ENCODE data around the gene YJEFN3.

DNA sequence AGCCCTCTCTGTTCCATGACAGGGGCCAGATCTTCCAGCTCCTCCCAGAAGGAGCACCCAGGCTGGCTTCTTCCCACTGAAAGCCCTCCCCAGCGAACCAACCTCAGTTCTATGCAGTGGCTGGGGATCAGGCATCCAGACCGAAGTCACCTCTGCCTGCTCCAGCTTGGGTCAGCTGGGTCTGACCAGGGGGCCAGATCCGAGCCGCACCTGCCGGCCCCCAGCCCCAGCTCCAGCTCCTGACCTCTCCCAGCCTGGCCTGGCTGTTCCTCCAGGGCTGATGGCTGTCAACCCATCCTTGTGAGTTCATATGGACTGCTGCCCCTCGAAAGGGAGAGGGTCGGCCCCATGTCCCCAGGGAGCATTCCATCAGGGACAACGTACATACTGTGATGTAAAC lies 21.4 kb upstream of the YJEFN3 start:
- TF ChIP-seq CBFB (IDR thresholded peaks at IDR 0.05; ENCODE audit: low read depth) (no peak), ZNF274 (IDR thresholded peaks at IDR 0.05; ENCODE audit: insufficient read depth, insufficient read length) (no peak), TCF7 (IDR thresholded peaks at IDR 0.05; ENCODE audit: borderline replicate concordance) (no peak), TCF12 (IDR thresholded peaks at IDR 0.05; ENCODE audit: low read depth, low read length) (no peak), RFX5 (IDR thresholded peaks at IDR 0.05; ENCODE audit: low read depth, low read length) (no peak), POLR2AphosphoS5 (IDR thresholded peaks at IDR 0.05; ENCODE audit: low read length) (no peak), SMARCA5 (IDR thresholded peaks at IDR 0.05) (no peak)
- TF ChIP-seq, protein P1, sequence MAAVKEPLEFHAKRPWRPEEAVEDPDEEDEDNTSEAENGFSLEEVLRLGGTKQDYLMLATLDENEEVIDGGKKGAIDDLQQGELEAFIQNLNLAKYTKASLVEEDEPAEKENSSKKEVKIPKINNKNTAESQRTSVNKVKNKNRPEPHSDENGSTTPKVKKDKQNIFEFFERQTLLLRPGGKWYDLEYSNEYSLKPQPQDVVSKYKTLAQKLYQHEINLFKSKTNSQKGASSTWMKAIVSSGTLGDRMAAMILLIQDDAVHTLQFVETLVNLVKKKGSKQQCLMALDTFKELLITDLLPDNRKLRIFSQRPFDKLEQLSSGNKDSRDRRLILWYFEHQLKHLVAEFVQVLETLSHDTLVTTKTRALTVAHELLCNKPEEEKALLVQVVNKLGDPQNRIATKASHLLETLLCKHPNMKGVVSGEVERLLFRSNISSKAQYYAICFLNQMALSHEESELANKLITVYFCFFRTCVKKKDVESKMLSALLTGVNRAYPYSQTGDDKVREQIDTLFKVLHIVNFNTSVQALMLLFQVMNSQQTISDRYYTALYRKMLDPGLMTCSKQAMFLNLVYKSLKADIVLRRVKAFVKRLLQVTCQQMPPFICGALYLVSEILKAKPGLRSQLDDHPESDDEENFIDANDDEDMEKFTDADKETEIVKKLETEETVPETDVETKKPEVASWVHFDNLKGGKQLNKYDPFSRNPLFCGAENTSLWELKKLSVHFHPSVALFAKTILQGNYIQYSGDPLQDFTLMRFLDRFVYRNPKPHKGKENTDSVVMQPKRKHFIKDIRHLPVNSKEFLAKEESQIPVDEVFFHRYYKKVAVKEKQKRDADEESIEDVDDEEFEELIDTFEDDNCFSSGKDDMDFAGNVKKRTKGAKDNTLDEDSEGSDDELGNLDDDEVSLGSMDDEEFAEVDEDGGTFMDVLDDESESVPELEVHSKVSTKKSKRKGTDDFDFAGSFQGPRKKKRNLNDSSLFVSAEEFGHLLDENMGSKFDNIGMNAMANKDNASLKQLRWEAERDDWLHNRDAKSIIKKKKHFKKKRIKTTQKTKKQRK (IDR thresholded peaks at IDR 0.05; ENCODE audit: low read depth, low read length): no peak

All from GM12878 (cell line).